HG03108 (cell line): Measurements from ENCODE around the gene TM2D1.
"Not testable (repeated sequence)": the region's sequence is repeated elsewhere in the genome, so short reads cannot be mapped to it uniquely, and the experiment has no call there.

Experiments
- ATAC-seq: cut with Tn5 transposase; IDR thresholded peaks from one replicate; pipeline ENCODE4 v1.9.1; 2021; ENCODE audit warnings: moderate library complexity; ENCODE audit not compliant: unreplicated experiment

TM2D1 gene

GRCh38 chr1:61724813-61725694 is at the start of gene TM2D1:
TSS of gene TM2D1 (minus strand) at chr1:61725141. CDS start at chr1:61725120, 21 bp downstream.
- peak; percentile 99 for ATAC-seq

- ATAC-seq: no peak
These were observed 45.2 kb upstream of the TM2D1 start for GRCh38 chr1:61770131-61770530.

- ATAC-seq: no peak
These were observed 33.0 kb upstream of the TM2D1 start for GRCh38 chr1:61757950-61758349.

- no peak for ATAC-seq
These were observed 31.8 kb upstream of the TM2D1 start for GRCh38 chr1:61756773-61757172.

- ATAC-seq: no peak
These were observed 29.6 kb upstream of the TM2D1 start for GRCh38 chr1:61754545-61754944.

GRCh38 chr1:61753998-61754508 is 29.1 kb upstream of the TM2D1 start:
- ATAC-seq: no peak

- ATAC-seq: no peak
These were observed 28.0 kb upstream of the TM2D1 start for GRCh38 chr1:61752921-61753389.

- no peak for ATAC-seq
These were observed 24.6 kb upstream of the TM2D1 start for GRCh38 chr1:61749574-61749973.

- no peak for ATAC-seq
These were observed 23.6 kb upstream of the TM2D1 start for GRCh38 chr1:61748566-61748965.

- ATAC-seq: no peak
These were observed 21.9 kb upstream of the TM2D1 start for GRCh38 chr1:61746813-61747212.

GRCh38 chr1:61743716-61744580 is 19.0 kb upstream of the TM2D1 start:
- no peak for ATAC-seq

GRCh38 chr1:61743431-61743705 is 18.4 kb upstream of the TM2D1 start:
- no peak for ATAC-seq

GRCh38 chr1:61742620-61743430 is 17.9 kb upstream of the TM2D1 start:
- ATAC-seq: peak; percentile 51

- peak; percentile 80 for ATAC-seq
These were observed 17.0 kb upstream of the TM2D1 start, which contains the start of gene PATJ for GRCh38 chr1:61741711-61742619. TSS of gene PATJ (plus strand) at chr1:61742480. CDS start at chr1:61762893, 20,413 bp downstream.

GRCh38 chr1:61740751-61741700 is 16.1 kb upstream of the TM2D1 start:
- ATAC-seq: no peak

- no peak for ATAC-seq
These were observed 7.8 kb upstream of the TM2D1 start for GRCh38 chr1:61732726-61733125.

GRCh38 chr1:61730679-61731078 is 5.7 kb upstream of the TM2D1 start:
- ATAC-seq: not testable (repeated sequence)

- ATAC-seq: no peak
These were observed 2.6 kb upstream of the TM2D1 start for GRCh38 chr1:61727544-61727943.

GRCh38 chr1:61724506-61724812 is 482 bp downstream of the TM2D1 start:
- no peak for ATAC-seq
